Measurements from ENCODE around the gene SERPINA4. TPM values are rescaled to one million over a fixed set of nuclear protein-coding genes. Genes with fewer than 3 reads are reported as not detected.
"Not testable (repeated sequence)": the region's sequence is repeated elsewhere in the genome, so short reads cannot be mapped to it uniquely, and the experiment has no call there.

The SERPINA4 gene
- total and polyA plus RNA-seq, 2 donors (not counting 1 experiment from before 2014, with no cell fraction given) = not detected

DNA sequence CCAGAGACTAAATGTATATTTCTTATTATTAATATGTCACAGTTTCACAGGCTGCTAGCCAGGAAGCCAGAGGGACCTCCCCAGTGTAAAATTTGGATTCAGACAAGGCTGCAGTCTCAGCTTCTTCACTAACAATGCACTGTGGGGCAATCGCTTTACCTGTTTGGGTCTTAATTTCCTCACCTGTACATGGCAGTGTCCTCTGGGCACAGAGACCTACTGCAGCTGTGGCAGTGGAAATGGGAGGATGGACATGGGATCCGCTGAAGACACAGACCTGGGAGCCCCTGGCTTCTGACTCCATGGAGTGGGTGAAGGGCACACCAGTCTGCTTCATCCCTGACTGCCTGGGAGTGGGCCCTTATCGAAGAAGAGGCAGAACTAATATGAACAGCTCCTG lies 13.1 kb downstream of the SERPINA4 start:
- Histone ChIP-seq H4K20me1 (ENCODE audit: control insufficient read depth, extremely low read depth, insufficient read depth, low read length) (no peaks in the 10 kb centered on the region), H3K4me2 (ENCODE audit: extremely low read depth, insufficient read depth, low read length) (no peak overlapping the region), H3K9me3 (ENCODE audit: control insufficient read depth, insufficient read depth, low read depth, low read length) (no peaks in the 10 kb centered on the region), H3K27me3 (ENCODE audit: control insufficient read depth, insufficient read depth, low read length) (no peaks in the 10 kb centered on the region), H3K4me3 (replicated peaks in 1 of 4; ENCODE audit: control extremely low read depth in 1 of 4, insufficient read depth in 1 of 4, low read depth in 3 of 4, low read length in 4 of 4) (no peak overlapping the region), H3K4me1 (ENCODE audit: control insufficient read depth, extremely low read depth, insufficient read depth, low read length) (no peaks in the 10 kb centered on the region), H2AFZ (ENCODE audit: low read length) (no peak overlapping the region), H3K36me3 (ENCODE audit: control insufficient read depth, insufficient read depth, low read length) (no peaks in the 10 kb centered on the region), H3K9ac (ENCODE audit: insufficient read depth, low read length) (no peak overlapping the region), H3K27ac (ENCODE audit: insufficient read depth, low read length) (no peak overlapping the region), H3K79me2 (ENCODE audit: control insufficient read depth, insufficient read depth, low read length) (no peaks in the 10 kb centered on the region)
- no peak for TF ChIP-seq EZH2 (IDR thresholded peaks at IDR 0.05; ENCODE audit: low read length, missing control alignments)
- TF ChIP-seq CTCF (conservative IDR thresholded peaks at IDR 0.05 in 1 of 2, IDR thresholded peaks at IDR 0.05 in 1 of 2; ENCODE audit: low read depth in 1 of 2, low read length in 2 of 2) = no peak
- DNase-seq (ENCODE audit: low read depth in 2 of 2) = no peak

GRCh38 chr14:94575730-94576585 lies 14.7 kb downstream of the SERPINA4 start:
- Histone ChIP-seq H3K27ac (ENCODE audit: insufficient read depth, low read length) (no peak overlapping the region), H3K9ac (ENCODE audit: insufficient read depth, low read length) (no peak overlapping the region), H3K36me3 (ENCODE audit: control insufficient read depth, insufficient read depth, low read length) (no peaks in the 10 kb centered on the region), H2AFZ (ENCODE audit: low read length) (no peak overlapping the region), H4K20me1 (ENCODE audit: control insufficient read depth, extremely low read depth, insufficient read depth, low read length) (no peaks in the 10 kb centered on the region), H3K9me3 (ENCODE audit: control insufficient read depth, insufficient read depth, low read depth, low read length) (no peaks in the 10 kb centered on the region), H3K4me3 (replicated peaks in 1 of 4; ENCODE audit: control extremely low read depth in 1 of 4, insufficient read depth in 1 of 4, low read depth in 3 of 4, low read length in 4 of 4) (no peak overlapping the region), H3K4me2 (ENCODE audit: extremely low read depth, insufficient read depth, low read length) (no peak overlapping the region), H3K27me3 (ENCODE audit: control insufficient read depth, insufficient read depth, low read length) (no peaks in the 10 kb centered on the region), H3K4me1 (ENCODE audit: control insufficient read depth, extremely low read depth, insufficient read depth, low read length) (no peaks in the 10 kb centered on the region), H3K79me2 (ENCODE audit: control insufficient read depth, insufficient read depth, low read length) (no peaks in the 10 kb centered on the region)
- peak in 1 of 2 donors; percentile 96 for DNase-seq (ENCODE audit: low read depth in 2 of 2)
- TF ChIP-seq CTCF (conservative IDR thresholded peaks at IDR 0.05 in 1 of 2, IDR thresholded peaks at IDR 0.05 in 1 of 2; ENCODE audit: low read depth in 1 of 2, low read length in 2 of 2) (no peak), EZH2 (IDR thresholded peaks at IDR 0.05; ENCODE audit: low read length, missing control alignments) (no peak)

DNA sequence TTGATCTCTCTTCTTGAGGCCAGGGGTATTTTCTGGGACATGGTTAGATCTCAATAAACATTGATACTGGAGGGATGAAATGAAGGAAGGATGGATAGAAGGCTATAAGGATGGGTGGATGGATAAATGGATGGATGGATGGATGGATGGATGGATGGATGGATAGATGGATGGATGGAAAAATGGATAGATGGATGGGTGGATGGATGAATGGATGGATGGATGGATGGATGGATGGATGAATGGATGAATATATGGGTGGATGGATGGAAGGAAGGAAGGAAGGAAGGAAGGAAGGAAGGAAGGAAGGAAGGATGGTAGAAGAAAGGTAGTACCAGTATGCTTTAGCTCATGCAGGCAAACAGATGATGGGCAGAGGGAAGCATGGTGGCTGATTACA lies 16.2 kb downstream of the SERPINA4 start:
- not testable (repeated sequence) for H3K79me2 ChIP-seq (ENCODE audit: control insufficient read depth, insufficient read depth, low read length); H3K4me1 ChIP-seq (ENCODE audit: control insufficient read depth, extremely low read depth, insufficient read depth, low read length); H3K36me3 ChIP-seq (ENCODE audit: control insufficient read depth, insufficient read depth, low read length); DNase-seq (ENCODE audit: low read depth in 2 of 2); H3K27ac ChIP-seq (ENCODE audit: insufficient read depth, low read length); H4K20me1 ChIP-seq (ENCODE audit: control insufficient read depth, extremely low read depth, insufficient read depth, low read length); H3K9ac ChIP-seq (ENCODE audit: insufficient read depth, low read length); H2AFZ ChIP-seq (ENCODE audit: low read length); H3K4me3 ChIP-seq (replicated peaks in 1 of 4; ENCODE audit: control extremely low read depth in 1 of 4, insufficient read depth in 1 of 4, low read depth in 3 of 4, low read length in 4 of 4); H3K4me2 ChIP-seq (ENCODE audit: extremely low read depth, insufficient read depth, low read length); H3K27me3 ChIP-seq (ENCODE audit: control insufficient read depth, insufficient read depth, low read length); H3K9me3 ChIP-seq (ENCODE audit: control insufficient read depth, insufficient read depth, low read depth, low read length)

All from fibroblast of lung (primary cell).